ENCODE results near the gene SF3A1.

SF3A1 gene

DNA sequence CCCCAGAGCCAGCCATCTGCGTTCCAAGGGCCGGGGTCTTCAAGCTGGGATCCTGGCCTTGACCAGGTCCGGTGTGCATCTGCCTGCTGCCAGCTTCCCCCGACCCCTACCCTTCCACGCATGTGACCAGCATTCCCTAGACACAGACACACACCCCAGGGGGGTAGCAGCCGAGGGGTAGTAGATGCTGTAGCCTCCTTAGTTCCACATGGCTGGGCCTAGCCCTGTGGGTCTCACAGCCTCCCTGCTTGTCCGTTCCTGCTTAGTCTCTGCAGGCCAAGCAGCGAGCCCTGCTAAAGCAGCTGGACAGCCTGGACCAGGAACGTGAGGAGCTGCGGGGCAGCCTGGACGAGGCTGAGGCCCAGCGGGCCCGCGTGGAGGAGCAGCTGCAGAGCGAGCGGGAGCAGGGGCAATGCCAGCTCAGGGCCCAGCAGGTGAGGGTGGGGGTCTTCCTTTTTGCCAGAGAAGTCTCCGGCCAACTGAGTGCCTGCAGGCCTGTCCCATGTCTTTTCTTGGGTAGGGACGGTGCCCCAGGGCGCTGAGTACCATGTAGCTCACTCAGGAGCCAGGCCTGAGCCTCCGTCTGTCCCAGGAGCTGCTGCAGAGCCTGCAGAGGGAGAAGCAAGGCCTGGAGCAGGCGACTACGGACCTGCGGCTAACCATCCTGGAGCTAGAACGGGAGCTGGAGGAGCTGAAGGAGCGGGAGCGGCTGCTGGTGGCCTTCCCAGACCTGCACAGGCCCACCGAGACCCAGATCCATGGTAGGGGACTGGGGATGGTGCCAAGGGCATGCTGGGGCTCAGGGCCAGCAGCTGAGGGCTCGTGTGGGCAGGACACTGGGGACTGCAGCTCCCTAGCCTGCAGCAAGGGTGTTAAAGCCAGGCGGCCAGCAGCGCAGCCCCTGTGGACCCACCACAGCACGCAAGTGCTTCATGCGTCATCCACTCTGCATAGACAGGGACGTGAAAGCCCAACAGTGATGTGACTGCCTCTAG is 16.9 kb upstream of the SF3A1 start:
- H3K27ac Mint-ChIP-seq: peak overlapping the region; percentile 71
- no peaks in the 10 kb centered on the region for H3K9me3 Mint-ChIP-seq
- H3K36me3 Mint-ChIP-seq (ENCODE audit: low read depth): peaks cover 11% of the 10 kb centered on the region
- H3K4me1 Mint-ChIP-seq (ENCODE audit: low read depth): peaks cover 23% of the 10 kb centered on the region
- intact Hi-C loops (cut with micrococcal nuclease): no loop called here
- no peaks in the 10 kb centered on the region for H3K27me3 Mint-ChIP-seq
- no peak overlapping the region for H3K4me3 Mint-ChIP-seq

DNA sequence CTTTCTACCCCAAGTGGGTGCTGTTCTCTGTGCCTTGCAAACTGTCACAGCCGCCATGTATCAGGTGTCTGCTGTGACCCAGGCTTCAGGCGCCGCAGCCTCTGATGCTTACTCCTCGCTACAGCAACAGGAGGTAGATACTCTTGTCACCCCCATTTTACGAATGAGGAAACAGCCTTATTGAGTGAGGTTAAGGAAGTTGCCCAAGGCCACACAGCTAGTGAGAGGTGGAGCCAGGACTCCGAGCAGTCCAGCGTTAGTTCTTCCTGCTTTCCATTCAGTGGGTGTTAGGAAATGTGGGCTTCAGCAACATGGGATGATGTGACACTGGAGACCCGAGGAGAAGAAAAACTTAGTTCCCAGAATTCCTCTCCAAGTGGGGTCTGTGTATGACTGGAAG is 16.2 kb upstream of the SF3A1 start:
- Mint-ChIP-seq H3K27me3 (no peaks in the 10 kb centered on the region), H3K4me1 (ENCODE audit: low read depth) (peaks cover 23% of the 10 kb centered on the region), H3K4me3 (no peak overlapping the region), H3K9me3 (no peaks in the 10 kb centered on the region), H3K36me3 (ENCODE audit: low read depth) (peaks cover 9% of the 10 kb centered on the region), H3K27ac (peak overlapping the region; percentile 71)
- intact Hi-C loops (cut with micrococcal nuclease): no loop called here

DNA sequence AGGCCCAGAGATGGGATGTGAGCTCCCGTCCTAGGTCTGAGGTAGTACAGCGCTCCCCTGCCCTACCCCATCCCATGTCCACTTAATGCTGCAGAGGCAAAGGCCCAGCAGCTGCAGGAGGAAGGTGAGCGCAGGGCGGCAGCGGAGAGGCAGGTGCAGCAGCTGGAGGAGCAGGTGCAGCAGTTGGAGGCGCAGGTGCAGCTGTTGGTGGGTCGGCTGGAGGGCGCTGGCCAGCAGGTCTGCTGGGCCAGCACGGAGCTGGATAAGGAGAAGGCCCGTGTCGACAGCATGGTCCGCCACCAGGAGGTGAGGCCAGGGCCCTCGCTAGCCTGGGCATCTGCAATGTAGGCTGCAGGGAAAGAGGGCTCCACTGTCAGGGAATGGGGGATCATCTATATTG is 15.3 kb upstream of the SF3A1 start:
- peaks cover 23% of the 10 kb centered on the region for H3K4me1 Mint-ChIP-seq (ENCODE audit: low read depth)
- no peaks in the 10 kb centered on the region for H3K9me3 Mint-ChIP-seq
- no peak overlapping the region for H3K4me3 Mint-ChIP-seq
- peak overlapping the region; percentile 71 for H3K27ac Mint-ChIP-seq
- intact Hi-C loops (cut with micrococcal nuclease): no loop called here
- no peaks in the 10 kb centered on the region for H3K36me3 Mint-ChIP-seq (ENCODE audit: low read depth)
- H3K27me3 Mint-ChIP-seq: no peaks in the 10 kb centered on the region

DNA sequence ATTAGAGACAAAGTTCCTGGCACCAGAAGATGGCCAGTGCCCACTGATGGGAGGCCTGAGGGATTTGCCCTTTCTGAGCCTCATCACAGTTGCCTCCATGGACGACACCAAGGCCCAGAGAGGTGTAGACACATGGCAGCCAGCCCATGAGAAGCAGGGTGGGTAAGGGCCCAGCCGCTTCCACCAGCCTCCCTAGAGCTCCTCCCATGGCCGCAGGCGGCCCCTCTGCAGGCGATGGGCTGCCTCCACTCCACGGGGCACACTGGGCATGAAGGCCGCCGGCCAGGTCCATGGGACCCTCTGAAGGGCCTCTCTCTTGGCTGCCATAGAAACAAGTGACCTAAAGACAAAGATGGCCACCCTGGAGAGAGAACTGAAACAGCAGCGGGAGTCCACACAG is 14.6 kb upstream of the SF3A1 start:
- intact Hi-C loops (cut with micrococcal nuclease): no loop called here
- H3K27me3 Mint-ChIP-seq: no peaks in the 10 kb centered on the region
- no peaks in the 10 kb centered on the region for H3K9me3 Mint-ChIP-seq
- H3K4me3 Mint-ChIP-seq: no peak overlapping the region
- H3K4me1 Mint-ChIP-seq (ENCODE audit: low read depth): peaks cover 23% of the 10 kb centered on the region
- peaks cover 3% of the 10 kb centered on the region for H3K36me3 Mint-ChIP-seq (ENCODE audit: low read depth)
- H3K27ac Mint-ChIP-seq: no peak overlapping the region

DNA sequence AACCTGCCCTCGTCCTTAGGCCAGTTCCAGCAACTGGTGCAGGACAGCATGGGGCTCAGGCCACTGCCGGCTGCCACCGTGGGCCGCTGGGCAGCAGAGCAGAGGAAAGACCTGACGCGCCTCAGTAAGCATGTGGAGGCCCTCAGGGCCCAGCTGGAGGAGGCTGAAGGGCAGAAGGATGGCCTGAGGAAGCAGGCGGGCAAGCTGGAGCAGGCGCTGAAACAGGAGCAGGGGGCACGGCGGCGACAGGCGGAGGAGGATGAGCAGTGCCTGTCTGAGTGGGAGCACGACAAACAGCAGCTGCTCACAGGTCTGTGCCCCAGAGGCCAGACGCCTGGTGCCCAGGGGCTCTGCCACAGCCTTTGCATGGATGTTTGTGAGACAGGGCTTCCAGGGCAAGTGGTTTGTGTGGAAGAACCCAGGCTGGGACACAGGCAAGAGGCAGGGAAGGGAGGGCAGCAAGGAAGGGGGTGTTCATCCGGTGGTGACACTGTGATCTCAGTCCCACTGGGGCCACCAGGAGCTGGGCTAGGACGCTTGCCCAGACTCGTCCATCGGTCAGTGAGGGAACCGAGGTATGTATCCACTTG is 14.0 kb upstream of the SF3A1 start:
- intact Hi-C loops (cut with micrococcal nuclease): no loop called here
- no peak overlapping the region for H3K4me3 Mint-ChIP-seq

DNA sequence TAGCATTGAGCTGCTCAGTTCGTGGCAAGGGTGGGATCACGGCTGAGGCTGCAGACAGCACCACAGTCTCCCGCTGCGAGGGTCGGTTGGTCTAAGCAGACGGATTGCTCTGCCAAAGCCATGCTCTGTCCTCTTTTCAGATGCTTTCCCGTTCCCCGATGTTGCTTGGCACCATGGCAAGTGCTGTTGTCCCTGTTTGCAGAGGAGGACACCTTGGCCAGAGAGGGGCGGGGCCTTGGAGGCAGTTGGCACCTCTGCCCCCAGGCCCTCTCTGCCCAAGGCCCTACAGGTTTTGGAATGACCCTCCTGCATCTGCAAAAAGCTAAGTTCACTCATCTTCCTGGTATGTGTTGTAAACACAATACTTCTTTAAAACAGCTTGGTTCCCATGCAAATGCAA is 11.7 kb upstream of the SF3A1 start:
- Mint-ChIP-seq H3K36me3 (ENCODE audit: low read depth) (peaks cover 7% of the 10 kb centered on the region), H3K27ac (no peak overlapping the region), H3K4me3 (no peak overlapping the region), H3K27me3 (no peaks in the 10 kb centered on the region), H3K4me1 (ENCODE audit: low read depth) (peaks cover 18% of the 10 kb centered on the region), H3K9me3 (no peaks in the 10 kb centered on the region)
- intact Hi-C loops (cut with micrococcal nuclease): no loop called here

More for the DNA sequence above, 14.0 kb upstream of the SF3A1 start:
- Mint-ChIP-seq H3K4me1 (ENCODE audit: low read depth) (peaks cover 23% of the 10 kb centered on the region), H3K36me3 (ENCODE audit: low read depth) (peaks cover 7% of the 10 kb centered on the region), H3K9me3 (no peaks in the 10 kb centered on the region), H3K27me3 (no peaks in the 10 kb centered on the region), H3K27ac (peak overlapping the region; percentile 8)

DNA sequence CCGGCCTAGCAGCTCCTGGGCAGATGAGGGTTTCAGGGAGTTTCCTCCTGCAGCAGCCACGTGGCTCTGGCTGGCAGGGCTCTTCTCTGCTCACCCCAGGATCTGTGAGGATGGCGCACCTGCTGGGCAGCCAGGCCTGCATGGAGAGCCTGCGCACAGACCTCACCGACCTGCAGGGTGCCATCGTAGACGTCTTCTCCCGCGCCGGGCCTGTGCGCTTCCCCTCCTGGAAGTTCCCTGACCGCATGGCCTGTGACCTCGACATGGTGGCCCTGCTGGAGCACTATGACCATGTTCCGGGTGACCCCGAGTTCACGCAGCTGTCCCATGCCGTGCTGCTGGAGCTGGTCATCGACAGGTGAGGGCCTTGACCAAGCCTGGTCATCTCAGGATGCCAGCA is 9.2 kb upstream of the SF3A1 start:
- Mint-ChIP-seq H3K27me3 (no peaks in the 10 kb centered on the region), H3K36me3 (ENCODE audit: low read depth) (peaks cover 7% of the 10 kb centered on the region), H3K4me1 (ENCODE audit: low read depth) (no peaks in the 10 kb centered on the region), H3K27ac (no peak overlapping the region), H3K4me3 (no peak overlapping the region), H3K9me3 (no peaks in the 10 kb centered on the region)
- intact Hi-C loops (cut with micrococcal nuclease): no loop called here

DNA sequence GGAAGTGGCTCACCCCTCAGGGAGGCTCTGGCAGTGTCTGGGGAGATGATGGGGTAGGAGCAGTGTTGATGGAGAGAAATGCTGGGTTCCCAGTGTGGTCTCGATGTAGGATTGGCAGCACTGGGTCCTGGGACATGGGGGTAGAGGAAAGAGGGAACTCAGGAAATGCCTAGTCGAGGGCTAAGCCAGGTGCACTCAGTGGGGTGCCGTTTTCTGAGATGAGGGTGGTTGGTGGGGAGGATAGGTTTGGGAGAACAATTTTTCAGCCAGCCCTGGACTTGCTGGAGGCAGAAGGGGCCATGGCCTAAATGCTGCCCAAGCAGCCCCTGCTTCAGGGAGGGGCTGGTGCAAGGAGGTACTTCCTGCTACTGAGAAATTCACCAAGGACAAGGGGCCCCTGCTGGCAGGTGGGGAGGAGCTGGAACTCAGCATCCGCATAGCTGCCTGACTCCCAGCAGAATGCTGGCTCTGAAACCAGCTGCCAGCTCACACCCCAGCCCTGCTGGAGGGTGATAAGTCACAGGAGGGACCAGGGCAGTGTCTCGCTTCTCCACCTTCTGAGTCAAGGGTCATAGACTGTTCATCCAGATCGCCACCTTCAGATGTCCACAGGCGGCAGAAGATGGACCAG is 6.1 kb upstream of the SF3A1 start:
- H3K9me3 Mint-ChIP-seq: no peaks in the 10 kb centered on the region
- intact Hi-C loops (cut with micrococcal nuclease): no loop called here

DNA sequence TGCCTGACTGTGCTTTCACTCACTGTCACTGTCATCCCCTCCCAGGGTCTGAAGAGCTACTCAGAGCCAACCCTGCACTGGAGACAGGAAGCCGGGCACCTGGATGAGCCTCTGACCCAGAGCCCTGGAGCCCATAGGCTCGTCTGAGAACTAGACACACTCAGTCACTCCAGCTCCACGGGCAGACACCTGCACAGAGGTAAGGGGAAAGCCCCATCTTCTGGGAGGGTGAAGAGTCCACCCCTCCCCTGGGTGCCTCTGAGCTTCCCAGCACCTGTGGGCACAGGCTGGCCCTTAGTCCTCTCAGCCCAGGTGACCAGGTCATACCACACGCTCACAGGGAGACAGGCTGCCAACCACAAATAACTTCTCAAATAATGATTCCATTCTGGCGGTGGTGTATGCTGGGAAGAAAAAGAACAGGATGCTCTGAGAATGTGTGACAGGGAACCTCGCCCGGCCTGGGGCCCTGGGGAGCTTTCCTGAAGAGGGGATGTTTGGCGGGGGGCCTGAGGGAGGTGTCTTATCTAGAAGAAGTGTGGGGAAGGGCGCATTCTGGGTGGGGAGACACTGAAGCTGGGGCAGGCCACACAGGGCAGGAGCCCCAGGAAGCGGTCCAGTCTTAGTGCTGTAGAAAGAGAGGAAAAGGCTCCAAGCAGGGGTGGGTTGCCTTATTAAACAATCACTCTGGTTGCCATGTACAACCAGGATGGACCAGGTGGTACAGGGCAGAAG is 5.4 kb upstream of the SF3A1 start:
- Mint-ChIP-seq H3K36me3 (ENCODE audit: low read depth) (peaks cover 7% of the 10 kb centered on the region), H3K9me3 (no peaks in the 10 kb centered on the region), H3K4me3 (no peak overlapping the region), H3K27ac (no peak overlapping the region), H3K27me3 (peaks cover 9% of the 10 kb centered on the region), H3K4me1 (ENCODE audit: low read depth) (peaks cover 10% of the 10 kb centered on the region)
- intact Hi-C loops (cut with micrococcal nuclease): no loop called here

More for the DNA sequence above, 6.1 kb upstream of the SF3A1 start:
- peaks cover 4% of the 10 kb centered on the region for H3K4me1 Mint-ChIP-seq (ENCODE audit: low read depth)
- no peak overlapping the region for H3K27ac Mint-ChIP-seq
- H3K36me3 Mint-ChIP-seq (ENCODE audit: low read depth): peaks cover 7% of the 10 kb centered on the region
- H3K27me3 Mint-ChIP-seq: peaks cover 4% of the 10 kb centered on the region
- H3K4me3 Mint-ChIP-seq: no peak overlapping the region

DNA sequence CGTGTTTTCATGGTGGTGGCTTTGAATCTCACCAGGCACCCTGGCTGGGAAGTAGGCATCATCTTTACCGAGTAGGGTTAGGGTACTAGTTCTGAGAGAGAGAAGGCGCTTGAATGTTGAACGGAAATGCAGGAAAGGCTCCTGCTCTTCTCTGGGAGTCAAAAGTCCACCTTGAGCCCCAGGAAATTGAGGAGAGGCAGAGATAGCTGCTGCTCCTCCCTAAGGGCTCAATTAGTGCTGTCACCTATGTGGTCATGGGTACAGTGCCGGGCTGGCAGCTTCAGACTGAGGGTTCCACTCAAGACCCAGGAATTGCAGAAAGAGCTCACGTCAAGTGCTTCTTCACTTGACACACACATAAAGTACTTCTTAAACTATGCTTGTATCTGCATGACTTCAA is 1.8 kb upstream of the SF3A1 start:
- intact Hi-C loops (cut with micrococcal nuclease): no loop called here
- Mint-ChIP-seq H3K4me3 (no peak overlapping the region), H3K9me3 (no peaks in the 10 kb centered on the region), H3K27me3 (peaks cover 9% of the 10 kb centered on the region), H3K4me1 (ENCODE audit: low read depth) (peaks cover 37% of the 10 kb centered on the region), H3K27ac (no peak overlapping the region), H3K36me3 (ENCODE audit: low read depth) (peaks cover 17% of the 10 kb centered on the region)

DNA sequence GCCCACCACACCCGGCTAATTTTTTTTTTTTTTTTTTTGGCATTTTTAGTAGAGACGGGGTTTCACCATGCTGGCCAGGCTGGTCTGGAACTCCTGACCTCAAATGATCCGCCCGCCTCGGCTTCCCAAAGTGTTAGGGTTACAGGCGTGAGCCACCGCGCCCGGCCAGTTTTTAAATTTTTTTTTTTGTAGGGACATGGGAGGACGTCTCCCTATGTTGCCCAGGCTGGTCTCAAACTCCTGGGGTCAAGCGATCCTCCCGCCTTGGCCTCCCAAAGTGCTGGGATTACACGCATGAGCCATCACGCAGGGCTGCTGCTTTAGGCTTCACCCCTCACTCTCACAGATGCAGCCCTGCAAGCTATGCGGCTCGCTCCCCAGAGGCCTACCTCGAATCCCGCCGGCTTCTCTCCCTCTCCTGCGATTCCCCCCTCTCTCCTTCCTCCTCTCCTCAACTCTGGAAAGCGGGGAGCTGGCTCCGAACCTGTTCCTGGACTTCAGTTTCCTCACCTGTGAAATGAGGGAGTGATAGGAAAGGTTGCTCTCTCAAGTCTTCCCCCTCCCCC is 1.0 kb upstream of the SF3A1 start:
- Mint-ChIP-seq H3K4me1 (ENCODE audit: low read depth) (peaks cover 37% of the 10 kb centered on the region), H3K4me3 (peak overlapping the region; percentile 73), H3K9me3 (no peaks in the 10 kb centered on the region), H3K27ac (peak overlapping the region; percentile 67), H3K27me3 (peaks cover 9% of the 10 kb centered on the region), H3K36me3 (ENCODE audit: low read depth) (peaks cover 25% of the 10 kb centered on the region)
- intact Hi-C loops (cut with micrococcal nuclease): loop anchor here (2.0 kb wide), 3 partner anchors 29 to 67 kb away; partner anchors contain the start of genes MTFP1, RNF215 and TBC1D10A

DNA sequence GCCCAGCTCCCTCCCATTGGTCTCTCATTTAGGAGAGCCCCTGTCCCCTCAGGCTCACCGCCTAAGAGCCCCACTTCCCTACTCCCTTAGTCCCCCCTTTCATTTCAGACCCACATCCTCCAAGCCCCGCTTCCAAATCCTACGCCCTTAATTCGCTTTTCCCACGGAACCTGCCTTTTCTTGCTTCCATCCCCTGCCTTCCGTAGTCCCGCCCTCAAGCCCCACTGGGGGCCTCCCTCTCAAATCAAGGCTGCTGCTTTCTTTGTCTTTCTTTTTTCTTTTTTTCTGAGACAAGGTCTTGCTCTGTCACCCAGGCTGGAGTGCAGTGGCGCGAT is 509 bp upstream of the SF3A1 start:
- H3K36me3 Mint-ChIP-seq (ENCODE audit: low read depth): peaks cover 31% of the 10 kb centered on the region
- H3K27ac Mint-ChIP-seq: peak overlapping the region; percentile 67
- H3K9me3 Mint-ChIP-seq: no peaks in the 10 kb centered on the region
- intact Hi-C loops (cut with micrococcal nuclease): loop anchor here (2.0 kb wide), 3 partner anchors 30 to 68 kb away; partner anchors contain the start of genes MTFP1, RNF215 and TBC1D10A
- H3K27me3 Mint-ChIP-seq: peaks cover 9% of the 10 kb centered on the region
- H3K4me1 Mint-ChIP-seq (ENCODE audit: low read depth): peaks cover 40% of the 10 kb centered on the region
- H3K4me3 Mint-ChIP-seq: peak overlapping the region; percentile 73

DNA sequence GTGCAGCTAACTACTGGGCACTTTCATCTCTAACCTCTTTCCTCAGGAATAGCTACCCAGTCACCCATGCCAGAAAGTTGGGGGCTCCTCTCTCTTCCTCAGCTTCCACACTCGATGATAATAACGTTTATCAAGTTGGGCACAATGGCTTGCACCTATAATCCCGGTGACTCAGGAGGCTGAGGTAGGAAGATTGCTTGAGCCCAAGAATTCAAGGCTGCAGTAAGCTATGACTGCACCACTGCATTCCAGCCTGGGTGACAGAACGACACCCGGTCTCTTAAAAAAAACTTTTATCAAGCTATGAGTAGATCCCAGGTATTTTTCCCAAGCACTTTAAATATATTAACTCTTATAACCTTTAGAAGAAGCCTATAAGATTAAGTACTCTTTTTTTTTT is 2.0 kb downstream of the SF3A1 start:
- H3K4me3 Mint-ChIP-seq: no peak overlapping the region
- intact Hi-C loops (cut with micrococcal nuclease): loop anchor here (1.0 kb wide), 1 partner anchor 49 kb away; no protein-coding TSS in a partner anchor
- no peaks in the 10 kb centered on the region for H3K9me3 Mint-ChIP-seq
- H3K27ac Mint-ChIP-seq: peak overlapping the region; percentile 52
- peaks cover 9% of the 10 kb centered on the region for H3K27me3 Mint-ChIP-seq
- peaks cover 56% of the 10 kb centered on the region for H3K36me3 Mint-ChIP-seq (ENCODE audit: low read depth)
- peaks cover 49% of the 10 kb centered on the region for H3K4me1 Mint-ChIP-seq (ENCODE audit: low read depth)
